ENCODE results near the gene PDE3A. TPM values are rescaled to one million over a fixed set of nuclear protein-coding genes. Genes with fewer than 3 reads are reported as not detected.

PDE3A gene
- total RNA-seq, 1 donor from 2014 or later: 161 TPM

GRCh38 chr12:20695232-20695631 lies 326.9 kb downstream of the PDE3A start, which contains the start of gene SLCO1C1:
Gene SLCO1C1 (plus strand): TSS chr12:20695332. CDS start chr12:20699577, 4,245 bp downstream.
- Histone ChIP-seq H3K27me3 (ENCODE audit: low read depth) (no peaks in the 10 kb centered on the region), H3K27ac (replicated peaks) (peak within 1 kb of the TSS; percentile 63), H3K36me3 (no peaks in the 10 kb centered on the region), H3K4me1 (no peaks in the 10 kb centered on the region), H3K4me3 (peak within 1 kb of the TSS; percentile 46), H3K9me3 (replicated peaks) (no peaks in the 10 kb centered on the region)
- TF ChIP-seq, protein P1, sequence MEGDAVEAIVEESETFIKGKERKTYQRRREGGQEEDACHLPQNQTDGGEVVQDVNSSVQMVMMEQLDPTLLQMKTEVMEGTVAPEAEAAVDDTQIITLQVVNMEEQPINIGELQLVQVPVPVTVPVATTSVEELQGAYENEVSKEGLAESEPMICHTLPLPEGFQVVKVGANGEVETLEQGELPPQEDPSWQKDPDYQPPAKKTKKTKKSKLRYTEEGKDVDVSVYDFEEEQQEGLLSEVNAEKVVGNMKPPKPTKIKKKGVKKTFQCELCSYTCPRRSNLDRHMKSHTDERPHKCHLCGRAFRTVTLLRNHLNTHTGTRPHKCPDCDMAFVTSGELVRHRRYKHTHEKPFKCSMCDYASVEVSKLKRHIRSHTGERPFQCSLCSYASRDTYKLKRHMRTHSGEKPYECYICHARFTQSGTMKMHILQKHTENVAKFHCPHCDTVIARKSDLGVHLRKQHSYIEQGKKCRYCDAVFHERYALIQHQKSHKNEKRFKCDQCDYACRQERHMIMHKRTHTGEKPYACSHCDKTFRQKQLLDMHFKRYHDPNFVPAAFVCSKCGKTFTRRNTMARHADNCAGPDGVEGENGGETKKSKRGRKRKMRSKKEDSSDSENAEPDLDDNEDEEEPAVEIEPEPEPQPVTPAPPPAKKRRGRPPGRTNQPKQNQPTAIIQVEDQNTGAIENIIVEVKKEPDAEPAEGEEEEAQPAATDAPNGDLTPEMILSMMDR (IDR thresholded peaks at IDR 0.05; ENCODE audit: borderline replicate concordance): no peak
- intact Hi-C loops (cut with micrococcal nuclease): no loop called here
- no peak for DNase-seq

DNA sequence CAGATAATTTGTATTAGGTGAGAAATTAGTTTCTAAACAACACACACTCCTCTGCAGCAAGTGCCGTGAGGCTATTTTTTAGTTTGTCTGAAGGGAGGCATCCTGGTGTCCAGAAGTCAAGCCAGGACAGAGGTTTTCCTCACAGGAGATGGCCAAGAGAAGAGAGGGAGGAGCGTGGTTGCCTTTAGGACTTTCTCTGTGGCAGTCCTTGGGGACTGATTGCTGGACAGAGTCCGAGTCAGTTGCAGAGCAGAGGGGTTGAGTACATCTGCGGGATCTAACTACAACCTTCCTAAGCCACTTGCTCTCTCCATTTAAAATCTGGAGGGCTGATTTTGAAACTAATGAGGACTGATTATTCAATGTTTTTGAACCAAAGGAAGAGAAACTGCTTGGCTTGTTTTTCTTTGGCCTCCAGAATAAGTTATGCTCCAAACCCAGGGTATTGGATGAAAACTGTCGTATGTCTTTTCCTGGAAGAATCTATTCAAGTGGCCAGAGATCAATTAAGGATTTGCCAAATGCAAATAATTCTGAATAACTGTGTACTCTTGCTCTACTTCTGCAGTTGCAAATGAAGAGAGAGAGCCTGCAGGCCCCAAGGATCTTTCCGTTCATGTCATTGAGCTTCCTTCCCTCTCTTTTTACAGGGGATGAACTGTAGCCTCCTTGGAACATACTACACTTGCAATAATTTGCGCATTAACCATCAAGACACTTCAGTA lies 328.0 kb downstream of the PDE3A start:
- Histone ChIP-seq H3K36me3 (no peaks in the 10 kb centered on the region), H3K9me3 (replicated peaks) (no peaks in the 10 kb centered on the region), H3K4me3 (peak overlapping the region; percentile 46), H3K27ac (replicated peaks) (peak overlapping the region; percentile 48), H3K27me3 (ENCODE audit: low read depth) (no peaks in the 10 kb centered on the region), H3K4me1 (no peaks in the 10 kb centered on the region)
- TF ChIP-seq, protein P1 (IDR thresholded peaks at IDR 0.05; ENCODE audit: borderline replicate concordance): no peak
- peak; percentile 50 for DNase-seq
- intact Hi-C loops (cut with micrococcal nuclease): no loop called here

DNA sequence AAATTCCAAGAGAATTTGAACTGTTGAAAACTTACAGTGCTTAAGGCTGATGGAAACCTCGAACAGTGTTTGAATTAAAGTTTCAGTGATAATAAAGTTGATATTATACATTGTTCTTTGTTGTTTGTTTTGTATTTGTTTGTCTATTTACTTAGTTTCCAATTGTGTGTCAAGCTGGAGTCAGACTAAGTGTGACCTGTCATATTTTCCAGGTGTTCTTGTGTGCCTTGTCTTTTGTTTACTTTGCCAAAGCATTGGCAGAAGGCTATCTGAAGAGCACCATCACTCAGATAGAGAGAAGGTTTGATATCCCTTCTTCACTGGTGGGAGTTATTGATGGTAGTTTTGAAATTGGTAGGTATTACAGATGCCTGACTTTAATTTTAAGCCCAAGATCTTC lies 332.8 kb downstream of the PDE3A start:
- no peak for DNase-seq
- Histone ChIP-seq H3K36me3 (no peaks in the 10 kb centered on the region), H3K9me3 (replicated peaks) (no peaks in the 10 kb centered on the region), H3K4me1 (peaks cover 4% of the 10 kb centered on the region), H3K27me3 (ENCODE audit: low read depth) (no peaks in the 10 kb centered on the region), H3K4me3 (no peak overlapping the region), H3K27ac (replicated peaks) (no peak overlapping the region)
- TF ChIP-seq, protein P1 (IDR thresholded peaks at IDR 0.05; ENCODE audit: borderline replicate concordance): no peak
- intact Hi-C loops (cut with micrococcal nuclease): no loop called here

DNA sequence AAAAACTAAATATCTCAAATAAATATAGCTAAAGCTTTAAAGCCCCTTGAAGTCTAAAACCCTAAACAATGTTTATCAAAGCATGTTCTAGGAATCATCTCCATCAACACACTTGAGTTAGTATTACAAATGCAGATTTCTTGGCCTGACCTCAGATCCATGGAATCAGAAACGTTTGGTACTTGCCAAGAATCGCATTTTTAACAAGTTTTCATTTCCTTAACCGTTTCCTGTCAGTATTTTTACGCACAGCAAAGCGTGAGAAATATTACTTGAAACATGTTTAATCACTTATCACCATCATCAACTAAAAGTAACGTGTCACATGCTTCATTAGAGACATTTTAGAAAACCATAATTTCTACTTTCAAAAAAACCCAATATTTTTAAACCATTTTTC lies 336.5 kb downstream of the PDE3A start:
- Histone ChIP-seq H3K9me3 (replicated peaks) (no peaks in the 10 kb centered on the region), H3K36me3 (no peaks in the 10 kb centered on the region), H3K4me3 (no peak overlapping the region), H3K4me1 (peaks cover 4% of the 10 kb centered on the region), H3K27me3 (ENCODE audit: low read depth) (no peaks in the 10 kb centered on the region), H3K27ac (replicated peaks) (no peak overlapping the region)
- TF ChIP-seq, protein P1 (IDR thresholded peaks at IDR 0.05; ENCODE audit: borderline replicate concordance): no peak
- intact Hi-C loops (cut with micrococcal nuclease): no loop called here
- no peak for DNase-seq

GRCh38 chr12:20711846-20712245 lies 343.5 kb downstream of the PDE3A start:
- H3K4me3 ChIP-seq: no peak overlapping the region
- no peaks in the 10 kb centered on the region for H3K4me1 ChIP-seq
- no peaks in the 10 kb centered on the region for H3K9me3 ChIP-seq (replicated peaks)
- H3K27me3 ChIP-seq (ENCODE audit: low read depth): no peaks in the 10 kb centered on the region
- no peak overlapping the region for H3K27ac ChIP-seq (replicated peaks)
- TF ChIP-seq, protein P1 (IDR thresholded peaks at IDR 0.05; ENCODE audit: borderline replicate concordance): no peak
- intact Hi-C loops (cut with micrococcal nuclease): no loop called here
- DNase-seq: no peak
- H3K36me3 ChIP-seq: no peaks in the 10 kb centered on the region
